GM19025 (cell line): ENCODE data around the gene RNU1-3.
"Not testable (repeated sequence)": the region's sequence is repeated elsewhere in the genome, so short reads cannot be mapped to it uniquely, and the experiment has no call there.

Experiments
- ATAC-seq: cut with Tn5 transposase; IDR thresholded peaks from one replicate; pipeline ENCODE4 v1.9.1; 2021; ENCODE audit warnings: mild to moderate bottlenecking, low read depth, moderate library complexity; ENCODE audit not compliant: unreplicated experiment

The RNU1-3 gene

DNA sequence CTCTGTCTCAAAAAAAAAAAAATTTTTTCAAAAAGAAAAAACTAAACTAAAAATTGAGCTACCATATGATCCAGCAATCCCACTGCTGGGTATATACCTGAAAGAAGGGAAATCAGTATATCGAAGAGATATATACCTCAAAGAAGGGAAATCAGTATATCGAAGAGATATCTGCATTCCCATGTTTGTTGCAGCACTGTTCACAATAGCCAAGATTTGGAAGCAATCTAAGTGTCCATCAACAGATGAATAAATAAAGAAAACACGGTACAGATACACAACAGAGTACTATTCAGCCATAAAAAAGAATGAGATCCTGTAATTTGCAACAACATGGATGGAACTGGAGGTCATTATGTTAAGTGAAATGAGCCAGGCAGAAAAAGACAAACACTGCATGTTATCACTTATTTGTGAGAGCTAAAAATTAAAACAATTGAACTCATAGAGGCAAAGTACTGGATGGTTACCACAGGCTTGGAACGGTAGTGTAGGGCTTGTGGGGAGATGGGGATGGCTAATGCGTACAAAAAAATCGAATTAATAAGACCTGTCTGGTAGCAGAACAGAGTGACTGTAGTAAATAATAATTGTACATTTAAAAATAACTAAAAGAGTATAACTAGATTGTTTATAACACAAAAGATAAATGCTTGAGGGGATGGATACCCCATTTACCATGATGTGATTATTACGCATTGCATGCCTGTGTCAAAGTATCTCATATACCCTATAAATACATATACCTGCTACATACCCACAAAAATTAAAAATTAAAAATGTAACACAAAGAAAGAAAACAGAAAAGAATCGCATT lies 25.4 kb downstream of the RNU1-3 start:
- not testable (repeated sequence) for ATAC-seq

DNA sequence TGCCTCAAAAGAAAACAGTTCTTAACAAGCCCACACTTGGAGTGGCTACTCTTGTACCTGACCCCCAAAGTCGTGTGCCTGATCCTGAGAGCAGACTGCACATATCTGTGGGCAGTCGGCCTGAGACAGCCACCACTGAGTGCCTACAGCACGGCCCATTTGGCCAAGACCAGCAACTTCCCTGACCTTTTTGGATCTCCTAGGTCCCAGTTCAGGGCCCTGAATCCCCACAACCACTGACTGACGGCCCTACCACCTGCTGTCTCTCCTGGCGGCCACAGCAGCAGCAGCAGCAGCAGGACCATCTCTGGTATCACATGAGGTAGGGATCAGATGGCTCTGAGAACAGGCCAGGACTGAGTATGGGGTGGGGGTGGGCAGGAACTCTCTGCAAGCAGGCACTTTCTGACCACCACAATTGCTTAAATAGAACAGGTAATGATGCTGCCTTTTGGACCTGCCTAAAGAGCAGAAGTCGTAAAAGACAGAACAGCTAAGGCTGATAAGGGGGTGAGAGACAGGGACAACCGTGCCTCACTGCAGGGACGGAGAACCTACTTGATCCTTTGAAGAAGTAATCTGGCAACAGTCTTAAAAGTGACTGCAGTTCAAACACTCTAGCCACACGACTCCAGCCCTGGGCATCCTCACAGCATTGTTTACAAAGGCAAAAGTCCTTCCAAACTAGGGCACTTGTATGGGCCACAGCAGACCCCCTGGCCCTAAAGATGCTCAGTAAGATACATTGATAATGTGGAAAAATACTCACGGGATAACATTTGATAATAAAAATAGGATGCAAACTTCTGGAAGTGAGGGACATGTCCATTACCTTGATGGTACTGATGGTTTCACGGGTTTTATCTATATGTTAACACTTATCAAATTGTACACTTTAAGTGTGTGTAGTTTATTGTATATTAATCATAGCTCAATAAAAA lies 27.4 kb downstream of the RNU1-3 start:
- ATAC-seq, result not testable (repeated sequence)

DNA sequence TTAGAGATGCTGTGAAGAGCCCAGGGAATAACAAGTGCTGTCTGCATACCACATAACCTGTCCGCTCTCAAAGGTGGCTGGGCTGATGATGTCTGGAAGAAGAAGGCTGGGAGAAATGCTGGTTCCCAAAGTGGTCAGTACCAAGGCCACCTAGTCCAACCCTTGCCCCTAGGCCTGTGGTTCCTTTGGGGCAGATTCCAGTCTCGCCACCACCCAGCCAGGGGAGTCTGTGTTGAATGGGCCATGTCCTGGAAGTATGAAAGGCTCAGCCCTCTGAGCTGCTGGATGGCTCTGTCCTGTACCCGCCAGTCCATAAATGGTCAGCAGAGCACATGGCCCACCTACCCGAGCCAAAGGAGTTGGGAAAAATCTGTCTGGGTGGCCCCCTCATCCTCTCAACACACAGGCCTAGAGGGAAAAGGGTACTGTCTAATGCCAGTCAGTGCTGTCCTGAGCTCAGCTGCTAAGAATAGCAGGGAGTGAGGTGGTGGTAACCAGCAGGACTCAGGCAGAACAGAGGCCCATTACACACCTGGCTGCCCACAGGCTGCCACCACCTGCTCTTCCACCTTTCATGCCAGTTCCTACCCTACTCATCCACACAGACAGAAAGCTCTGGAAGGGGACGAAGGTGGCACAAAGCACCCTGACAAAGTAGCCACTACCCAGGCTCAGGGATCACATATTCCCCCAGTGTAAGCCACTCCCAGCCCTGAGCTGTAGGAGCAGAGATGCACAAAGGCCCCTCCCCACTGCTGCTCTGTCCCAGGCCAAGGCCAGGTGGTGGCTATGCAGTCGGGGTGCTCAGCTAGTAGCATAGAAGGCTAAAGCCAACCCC lies 28.6 kb downstream of the RNU1-3 start:
- ATAC-seq, result not testable (repeated sequence)

DNA sequence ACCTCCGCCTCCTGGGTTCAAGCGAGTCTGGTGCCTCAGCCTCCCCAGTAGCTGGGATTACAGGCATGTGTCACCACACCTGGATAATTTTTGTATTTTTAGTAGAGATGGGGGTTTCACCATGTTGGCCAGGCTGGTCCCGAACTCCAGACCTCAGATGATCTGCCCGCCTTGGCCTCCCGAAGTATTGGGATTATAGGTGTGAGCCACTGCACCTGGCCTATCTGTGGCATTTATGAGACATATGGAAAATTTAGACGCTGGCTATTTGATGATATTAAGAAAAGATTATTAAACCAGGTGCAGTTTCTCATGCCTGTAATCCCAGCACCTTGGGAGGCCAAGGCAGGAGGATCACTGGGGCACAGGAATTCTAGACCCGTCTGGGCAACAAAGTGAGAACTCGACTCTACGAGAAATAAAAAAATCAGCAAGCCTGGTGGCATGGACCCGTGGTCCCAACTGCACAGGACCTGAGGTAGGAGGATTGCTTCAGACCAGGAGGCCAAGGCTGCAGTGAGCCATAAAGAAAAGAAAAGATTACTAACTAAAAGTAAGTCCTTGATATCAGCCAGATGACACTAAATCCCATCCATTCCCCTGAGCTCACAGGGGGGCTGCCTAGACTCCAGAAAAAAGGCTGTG lies 30.1 kb downstream of the RNU1-3 start:
- ATAC-seq, result not testable (repeated sequence)

DNA sequence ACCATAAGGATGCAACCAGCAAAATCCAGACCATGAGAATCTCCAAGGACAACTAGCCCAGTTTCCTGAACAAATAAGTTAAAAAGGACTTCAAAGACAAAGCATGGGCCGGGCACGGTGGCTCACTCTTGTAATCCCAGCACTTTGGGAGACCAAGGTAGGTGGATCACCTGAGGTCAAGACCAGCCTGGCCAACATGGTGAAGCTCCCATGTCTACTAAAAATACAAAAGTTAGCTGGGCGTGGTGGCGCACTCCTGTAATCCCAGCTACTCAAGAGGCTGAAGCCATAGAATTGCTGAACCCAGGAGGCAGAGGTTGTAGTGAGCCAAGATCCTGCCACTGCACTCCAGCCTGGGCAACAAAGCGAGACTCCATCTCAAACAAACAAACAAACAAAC lies 30.8 kb downstream of the RNU1-3 start:
- not testable (repeated sequence) for ATAC-seq

DNA sequence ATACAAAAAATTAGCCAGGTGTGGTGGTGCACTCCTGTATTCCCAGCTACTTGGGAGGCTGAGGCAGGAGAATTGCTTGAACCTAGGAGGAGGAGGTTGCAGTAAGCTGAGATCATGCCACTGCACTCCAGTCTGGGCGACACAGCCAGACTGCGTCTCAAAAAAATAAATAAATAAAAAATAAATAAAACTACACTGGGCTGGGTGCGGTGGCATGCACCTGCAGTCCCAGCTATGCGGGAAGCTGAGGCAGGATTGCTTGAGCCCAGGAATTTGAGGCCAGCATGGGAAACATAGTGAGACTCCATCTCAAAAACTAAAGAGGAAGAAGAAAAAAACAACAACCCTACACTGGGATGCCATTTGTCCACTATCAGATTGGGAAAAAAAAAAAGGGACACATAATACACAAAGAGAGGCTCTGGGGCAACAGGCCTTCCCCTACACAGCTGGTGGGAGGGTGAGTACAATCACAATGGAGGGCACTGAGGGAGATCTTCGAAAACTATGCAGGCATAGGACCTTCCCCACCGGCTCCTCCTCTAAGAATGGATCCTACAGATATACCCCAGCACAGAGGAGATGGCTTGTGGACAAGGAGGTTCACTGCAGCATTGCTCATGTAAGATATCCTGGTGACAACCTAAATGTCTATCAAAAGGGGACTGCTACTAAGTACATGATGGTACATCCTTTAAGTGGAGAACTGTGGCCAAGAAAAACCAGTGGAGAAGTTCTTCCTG lies 33.0 kb downstream of the RNU1-3 start:
- not testable (repeated sequence) for ATAC-seq

DNA sequence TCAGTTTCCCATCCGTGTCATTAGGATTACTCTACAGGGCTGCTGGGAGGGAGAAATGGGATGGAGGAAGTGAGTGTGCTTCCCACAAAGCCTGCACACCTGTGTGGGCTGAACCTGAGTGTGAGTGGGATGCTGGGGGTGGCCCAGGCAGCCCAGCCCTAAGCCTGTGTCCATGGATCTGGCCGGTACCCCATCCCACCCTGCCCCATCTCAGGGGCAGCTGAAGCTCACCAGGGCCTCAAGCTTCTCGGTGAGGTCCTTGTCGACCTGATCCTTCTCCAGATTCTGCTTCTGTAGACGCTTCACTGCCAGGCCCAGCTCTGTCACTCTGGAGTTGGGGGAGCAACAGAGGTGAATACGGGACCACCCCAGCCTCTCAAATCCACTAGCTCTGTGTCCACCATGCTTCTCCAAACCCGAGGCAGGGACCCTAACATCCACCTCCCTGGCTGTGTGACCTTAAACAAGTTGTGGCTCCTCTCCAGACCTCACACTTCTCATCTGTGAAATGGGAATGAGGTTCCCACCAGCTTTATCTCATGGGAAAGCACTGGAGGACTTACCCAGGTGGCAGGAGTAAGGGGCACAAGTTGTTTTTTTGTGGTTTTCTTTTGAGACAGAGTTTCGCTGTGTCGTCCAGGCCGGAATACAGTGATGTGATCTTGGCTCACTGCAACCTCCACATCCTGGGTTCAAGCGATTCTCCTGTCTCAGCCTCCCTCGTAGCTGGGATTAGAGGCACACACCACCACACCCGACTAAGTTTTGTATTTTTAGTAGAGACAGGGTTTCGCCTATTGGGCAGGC lies 34.5 kb downstream of the RNU1-3 start:
- not testable (repeated sequence) for ATAC-seq

DNA sequence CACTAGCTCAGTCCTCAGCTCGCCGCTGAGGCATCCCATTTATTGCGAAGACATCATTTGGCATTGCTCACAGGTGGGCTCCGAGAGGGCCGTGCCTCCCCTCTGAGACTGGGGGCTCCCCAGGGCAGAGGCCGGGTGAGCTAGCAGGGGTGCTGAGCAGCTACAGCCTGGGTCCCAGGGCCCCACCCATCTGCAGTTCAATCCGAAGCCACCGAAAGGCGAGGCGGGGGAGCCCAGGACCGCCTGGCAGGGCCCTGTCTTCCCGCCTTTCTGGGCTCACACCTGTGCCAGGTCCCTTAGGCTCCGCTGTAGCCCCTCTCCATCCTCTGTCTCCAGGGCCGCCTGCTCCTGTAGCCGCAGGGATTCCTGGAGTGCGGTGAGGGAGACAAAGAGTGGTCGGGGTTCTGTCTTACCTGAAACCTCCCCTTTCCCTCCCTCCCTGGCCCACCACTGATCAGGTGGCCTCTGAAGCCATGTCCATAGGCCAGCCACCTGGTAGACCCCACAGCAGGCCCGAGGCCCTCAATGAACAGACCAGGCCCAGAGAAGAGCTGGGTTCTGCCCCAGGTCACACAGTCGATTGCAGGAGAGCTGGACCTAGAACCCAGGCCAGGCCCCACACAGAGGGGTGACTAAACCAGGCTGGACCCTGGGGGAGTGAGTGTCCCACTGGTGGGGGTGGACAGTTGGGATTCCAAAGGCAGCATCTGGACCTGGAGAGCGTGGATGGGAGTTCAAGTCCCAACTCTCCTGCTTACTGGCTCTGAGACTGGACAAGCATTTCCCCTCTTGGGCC lies 35.3 kb downstream of the RNU1-3 start:
- no peak for ATAC-seq

DNA sequence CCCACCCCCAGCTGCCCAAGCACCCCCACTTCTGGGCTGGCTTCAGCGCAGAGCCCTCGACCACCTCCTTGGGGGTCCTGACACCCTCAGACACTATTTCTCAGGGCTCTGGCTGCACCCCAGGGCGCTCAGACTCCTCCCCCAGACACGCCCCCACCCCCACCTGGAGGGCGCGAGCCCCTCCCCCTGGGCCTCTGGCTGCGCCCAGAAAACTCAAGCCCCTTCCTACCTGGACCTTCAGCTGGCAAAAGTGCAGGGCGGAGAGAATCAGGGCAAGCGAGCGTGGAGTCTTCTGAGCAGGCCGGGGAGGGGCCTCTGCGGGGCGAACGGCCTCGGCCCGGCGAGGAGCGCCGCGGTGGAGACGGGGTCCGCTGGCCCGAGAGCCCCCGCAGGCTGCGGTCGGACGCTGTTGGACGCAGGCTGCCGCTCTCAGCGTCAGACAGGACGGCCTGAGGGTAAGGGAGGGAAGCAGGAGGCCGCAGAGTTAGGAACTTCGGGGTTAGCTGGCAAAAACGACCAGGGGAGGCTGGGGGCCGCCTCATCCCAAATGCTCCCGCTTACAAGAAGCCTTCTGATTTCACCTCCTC lies 36.0 kb downstream of the RNU1-3 start:
- no peak for ATAC-seq

DNA sequence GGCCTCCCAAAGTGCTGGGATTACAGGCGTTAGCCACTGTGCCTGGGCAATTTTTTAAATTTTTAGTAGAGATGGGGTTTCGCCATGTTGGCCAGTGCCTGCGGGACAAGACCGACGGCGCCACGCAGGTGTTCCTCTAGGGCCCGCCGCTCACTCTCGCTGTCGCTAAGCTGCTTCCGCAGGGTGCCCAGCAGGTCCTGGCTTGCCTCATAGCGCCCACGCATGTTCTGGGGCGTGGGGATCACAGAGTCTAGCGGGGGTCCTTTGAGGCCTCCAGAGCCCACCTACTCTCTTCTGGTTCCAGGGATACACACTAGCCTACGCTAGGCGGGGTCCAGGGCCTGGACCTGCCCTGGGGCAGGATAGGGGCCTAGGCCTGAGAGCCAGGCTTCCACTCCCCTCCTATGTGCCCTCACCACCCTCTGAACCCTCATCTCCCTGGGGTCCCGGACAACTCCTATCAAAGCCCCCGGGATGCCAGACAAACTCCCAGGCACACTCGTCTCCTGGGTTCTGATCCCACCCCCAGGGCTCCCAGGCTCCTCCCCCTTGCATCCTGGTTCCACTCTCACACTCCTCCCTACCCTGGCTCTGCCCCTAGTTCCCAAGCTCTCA lies 36.7 kb downstream of the RNU1-3 start:
- not testable (repeated sequence) for ATAC-seq

DNA sequence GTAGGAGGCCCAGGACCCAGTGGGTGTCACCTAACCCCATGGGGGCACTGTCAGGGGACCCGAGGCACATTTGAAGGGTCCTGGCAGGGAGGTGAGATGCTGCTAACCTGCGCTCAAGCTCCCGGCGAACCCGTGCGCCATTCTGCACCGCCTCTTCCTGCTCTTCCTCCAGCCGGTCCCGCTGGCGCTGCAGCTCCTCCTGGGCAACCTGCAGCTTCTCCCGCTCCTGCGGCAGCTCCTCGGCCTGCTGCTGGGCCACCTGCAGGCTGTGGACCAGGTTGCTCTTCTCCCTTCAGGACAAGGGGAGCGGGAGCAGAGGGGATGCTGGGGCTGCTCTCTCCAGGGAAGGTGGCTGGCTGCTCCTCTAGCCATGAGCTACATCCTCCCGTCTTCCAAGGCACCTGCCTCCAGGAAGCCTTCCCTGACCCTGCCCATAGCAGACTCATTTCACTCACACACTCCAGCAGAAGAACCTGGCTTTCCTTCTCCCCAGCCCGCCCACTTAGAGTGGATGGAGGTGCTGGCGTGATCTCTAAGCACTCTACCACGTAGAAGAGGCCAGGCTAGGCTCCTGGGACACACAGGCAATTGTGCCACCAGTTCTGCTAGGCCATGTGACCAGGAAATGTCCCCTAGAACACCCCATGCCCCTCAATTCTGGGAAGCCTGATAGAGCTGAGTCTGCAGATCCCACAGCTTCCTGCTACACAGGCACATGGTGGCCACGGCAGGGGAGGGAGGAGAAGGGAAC lies 38.2 kb downstream of the RNU1-3 start:
- ATAC-seq, result no peak

DNA sequence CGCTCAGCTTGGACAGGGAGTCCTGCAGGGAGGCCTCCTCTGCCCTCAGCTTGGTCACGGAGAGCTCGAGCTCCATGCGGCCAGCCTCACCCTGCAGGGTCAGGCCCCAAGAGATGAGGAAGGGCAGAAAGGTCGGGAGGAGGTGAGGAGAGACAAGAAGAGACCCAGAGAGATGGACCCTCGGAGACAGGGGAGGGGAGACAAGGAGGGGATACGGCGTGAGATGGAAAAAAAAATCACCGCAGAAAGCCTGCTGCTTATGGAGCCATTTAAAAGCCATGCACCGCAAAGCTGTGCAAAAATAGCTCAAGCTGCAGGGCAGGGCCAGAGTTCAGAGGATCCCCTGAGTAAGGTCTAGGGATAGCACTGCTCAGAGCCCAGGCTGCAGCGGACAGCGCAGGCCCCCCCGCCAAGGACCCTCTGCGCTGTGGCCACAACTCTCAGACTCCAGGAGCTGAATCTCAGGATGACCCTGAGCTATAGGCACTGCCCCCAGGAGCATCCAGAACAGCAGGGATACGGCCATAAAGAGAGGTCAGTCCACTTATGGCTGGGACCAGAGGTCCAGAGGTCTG lies 40.3 kb downstream of the RNU1-3 start:
- ATAC-seq, result not testable (repeated sequence)

DNA sequence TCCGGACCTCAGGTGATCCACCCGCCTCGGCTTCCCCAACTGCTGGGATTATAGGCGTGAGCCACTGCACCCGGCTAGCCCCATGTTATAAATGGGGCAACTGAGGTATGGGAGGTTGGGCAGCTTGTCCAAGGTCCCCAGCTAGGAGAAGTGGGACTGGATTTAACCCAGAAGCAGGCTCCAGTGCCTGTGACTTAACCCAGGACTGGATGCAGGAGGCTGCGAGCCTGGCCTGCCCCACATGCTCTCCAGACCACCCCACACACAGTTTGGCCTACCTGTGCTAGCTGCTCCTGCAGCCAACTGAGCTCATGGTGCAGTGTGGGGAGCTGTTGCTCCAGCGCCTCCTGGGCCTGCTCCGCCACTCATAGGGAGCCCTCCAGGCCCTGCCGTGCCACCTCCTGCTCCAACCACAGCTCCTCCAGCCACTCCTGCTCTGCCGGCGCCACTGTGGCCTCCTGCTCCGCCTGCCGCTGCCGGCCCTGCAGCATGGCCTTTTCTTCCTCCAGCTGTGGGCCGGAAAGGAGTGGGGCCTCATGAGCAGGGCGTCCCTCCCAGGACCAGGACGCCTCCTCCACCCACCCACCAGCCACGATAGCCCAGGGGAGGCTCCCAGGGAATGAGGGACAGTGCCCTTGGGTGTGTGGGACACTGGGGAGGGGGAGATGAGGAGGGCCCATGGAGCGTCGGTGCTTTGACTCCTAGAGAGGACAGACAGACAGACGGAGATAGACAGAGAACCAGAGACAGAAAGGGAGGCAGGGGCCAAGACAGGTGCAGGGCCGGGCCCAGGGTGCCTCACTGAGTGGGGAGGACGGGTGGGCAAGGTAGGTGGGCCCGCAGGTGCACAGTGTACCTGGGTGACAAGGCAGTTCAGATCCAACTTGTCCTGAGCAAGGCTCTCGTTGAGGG lies 41.0 kb downstream of the RNU1-3 start:
- no peak for ATAC-seq

DNA sequence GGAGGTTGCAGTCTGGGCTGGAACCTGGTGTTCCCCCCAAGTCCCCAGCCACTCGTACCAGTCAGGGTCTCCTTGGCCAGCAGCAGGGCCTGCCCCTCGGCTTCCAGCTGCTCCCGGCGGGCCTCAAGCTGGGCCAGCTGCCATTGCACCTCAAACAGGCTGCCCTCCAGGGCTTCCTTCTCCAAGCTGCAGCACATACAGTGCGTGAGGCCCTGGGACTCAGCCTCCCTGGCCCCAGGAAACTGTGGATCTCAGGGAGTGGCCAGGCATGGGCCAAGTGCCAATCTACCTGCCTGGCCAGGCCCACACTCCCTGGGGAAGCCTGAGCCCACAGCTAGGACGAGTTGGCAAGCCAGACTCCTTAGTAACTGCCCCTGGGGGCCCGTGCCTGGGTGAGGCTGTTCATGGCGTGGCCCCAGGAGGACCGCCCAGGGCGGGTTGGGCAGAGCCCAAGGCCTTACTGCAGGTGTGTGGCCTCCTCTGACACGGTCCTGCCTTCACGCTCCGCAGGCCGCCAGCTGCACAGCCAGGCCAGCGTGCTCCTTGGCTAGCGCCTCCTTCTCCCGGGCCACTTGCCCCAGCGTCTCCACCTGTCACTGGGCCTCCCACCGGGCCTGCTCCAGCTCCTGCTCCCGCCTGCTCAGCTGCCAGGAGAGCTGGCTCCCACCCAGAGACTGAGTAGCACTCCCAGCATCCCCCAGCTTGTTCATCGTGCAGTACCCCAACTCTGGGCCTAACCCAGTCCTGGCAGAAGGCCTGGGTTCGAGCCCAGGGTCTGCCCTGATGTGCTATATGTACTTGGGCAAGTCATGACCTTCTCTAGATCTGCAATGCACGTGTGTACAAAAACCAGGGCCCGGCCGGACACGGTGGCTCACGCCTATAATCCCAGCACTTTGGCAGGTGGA lies 42.7 kb downstream of the RNU1-3 start:
- ATAC-seq, result not testable (repeated sequence)
